SK-N-SH (cell line): ENCODE results near the gene STEAP1. TPM values are rescaled to one million over a fixed set of nuclear protein-coding genes. Genes with fewer than 3 reads are reported as not detected.

Experiments used
- CTCF ChIA-PET: fragments of 300-600, 350-600 bp; formaldehyde crosslinking; extraction: SDS; loops from one replicate; lab custom pipeline; 2021; lab: Yijun Ruan, JAX
- POLR2A ChIA-PET: fragments of 350-600 bp; sonication (Branson Sonifier 250); formaldehyde crosslinking; extraction: SDS; loops from one replicate; lab custom pipeline; 2020; ENCODE audit warnings: antibody characterized with exemption, inconsistent platforms; lab: Yijun Ruan, JAX
- DNase-seq: peaks from one replicate; pipeline ENCODE4 v3.0.0; 2012
- H2AFZ ChIP-seq: fragments of 200-600 bp; sonication (generic); 2 replicates; pipeline ENCODE4 v1.8.1; 2016; ENCODE audit warnings: antibody characterized with exemption, mild to moderate bottlenecking, low read depth
- H3F3A ChIP-seq: fragments of 200-600 bp; sonication (generic); replicated peaks from 2 replicates; pipeline ENCODE3; 2016; ENCODE audit warnings: antibody characterized with exemption, mild to moderate bottlenecking; ENCODE audit not compliant: insufficient read depth
- H3K27ac ChIP-seq, 2 experiments: fragments of 200-500 bp in 1 of 2; fragments of 200-600 bp in 1 of 2; sonication (Bioruptor generic) in 1 of 2; sonication (generic), shearing (Covaris generic) in 1 of 2; 2 replicates each; pipeline versions ENCODE4 v1.5.1 to v1.6.1; 2014 to 2016; ENCODE audit warnings: low read depth in 2 of 2, inconsistent platforms in 1 of 2, low read length in 1 of 2, mild to moderate bottlenecking in 1 of 2, mixed read lengths in 1 of 2
- H3K27me3 ChIP-seq: fragments of 200-600 bp; sonication (generic), shearing (Covaris generic); 2 replicates; pipeline ENCODE4 v1.6.1; 2016; ENCODE audit warnings: mixed run types; ENCODE audit not compliant: insufficient read depth
- H3K36me3 ChIP-seq, 2 experiments: fragments of 200-500 bp in 1 of 2; fragments of 200-600 bp in 1 of 2; sonication (Bioruptor generic) in 1 of 2; sonication (generic) in 1 of 2; replicated peaks in 1 of 2; 2 replicates each; pipeline versions ENCODE3 to v1.5.1; 2014 to 2016; ENCODE audit warnings: low read length in 1 of 2, mild to moderate bottlenecking in 1 of 2; ENCODE audit not compliant: insufficient read depth in 2 of 2, control insufficient read depth in 1 of 2
- H3K4me1 ChIP-seq, 2 experiments: fragments of 200-500 bp in 1 of 2; fragments of 200-600 bp in 1 of 2; sonication (Bioruptor generic) in 1 of 2; sonication (generic), shearing (Covaris generic) in 1 of 2; 2 replicates each; pipeline versions ENCODE4 v1.5.1 to v1.6.1; 2014 to 2016; ENCODE audit warnings: low read depth in 1 of 2, low read length in 1 of 2, mixed run types in 1 of 2; ENCODE audit not compliant: insufficient read depth in 2 of 2, control insufficient read depth in 1 of 2
- H3K4me2 ChIP-seq: fragments of 200-600 bp; sonication (generic), shearing (Covaris generic); 2 replicates; pipeline ENCODE4 v1.6.1; 2017; ENCODE audit warnings: mixed run types
- H3K4me3 ChIP-seq, 2 experiments: fragments of 200-500 bp in 1 of 2; fragments of 200-600 bp in 1 of 2; sonication (Bioruptor generic) in 1 of 2; sonication (generic), shearing (Covaris generic) in 1 of 2; 2 replicates each; pipeline versions ENCODE4 v1.5.1 to v1.8.1; 2014 to 2016; ENCODE audit warnings: low read depth in 2 of 2, inconsistent platforms in 1 of 2, low read length in 1 of 2, mild to moderate bottlenecking in 1 of 2, mixed read lengths in 1 of 2, moderate library complexity in 1 of 2
- H3K79me2 ChIP-seq: fragments of 200-600 bp; sonication (generic); 2 replicates; pipeline ENCODE4 v1.8.1; 2017; ENCODE audit warnings: mild to moderate bottlenecking; ENCODE audit not compliant: insufficient read depth
- H3K9ac ChIP-seq: fragments of 200-600 bp; sonication (generic); 2 replicates; pipeline ENCODE4 v1.6.1; 2017; ENCODE audit warnings: mixed run types
- H3K9me2 ChIP-seq: fragments of 200-600 bp; sonication (generic); 2 replicates; pipeline ENCODE4 v1.6.1; 2017; ENCODE audit warnings: mixed run types
- H3K9me3 ChIP-seq: fragments of 200-600 bp; sonication (generic); 2 replicates; pipeline ENCODE4 v1.6.1; 2017; ENCODE audit warnings: mixed run types, mild to moderate bottlenecking, moderate library complexity
- H4K20me1 ChIP-seq: fragments of 200-600 bp; sonication (generic); 2 replicates; pipeline ENCODE4 v1.6.1; 2017; ENCODE audit warnings: mild to moderate bottlenecking, mixed run types; ENCODE audit not compliant: insufficient read depth
- CTCF ChIP-seq: fragments of 200-600 bp; sonication (generic); IDR thresholded peaks from 2 replicates; pipeline ENCODE4 v1.6.1; 2017; ENCODE audit warnings: antibody characterized with exemption, mild to moderate bottlenecking, moderate library complexity
- ELF1 ChIP-seq: IDR thresholded peaks from 2 replicates; pipeline ENCODE4 v1.4.0; 2012
- EP300 ChIP-seq, 2 experiments: IDR thresholded peaks; 2 replicates each; pipeline versions ENCODE4 v1.4.0 to v1.6.1; 2012; ENCODE audit warnings: borderline replicate concordance in 1 of 2, low read depth in 1 of 2, low read length in 1 of 2
- FOSL2 ChIP-seq: IDR thresholded peaks from 2 replicates; pipeline ENCODE4 v1.4.0; 2012; ENCODE audit warnings: low read depth, mild to moderate bottlenecking, moderate library complexity, borderline replicate concordance
- FOXJ3 ChIP-seq: sonication (generic); formaldehyde crosslinking; IDR thresholded peaks from 2 replicates; pipeline ENCODE4 v1.5.1; 2020; ENCODE audit warnings: mild to moderate bottlenecking, missing genetic modification reagents
- GABPA ChIP-seq: IDR thresholded peaks from 2 replicates; pipeline ENCODE4 v1.4.0; 2012; ENCODE audit warnings: low read depth, mild to moderate bottlenecking
- JUND ChIP-seq: IDR thresholded peaks from 2 replicates; pipeline ENCODE4 v1.4.0; 2012
- NFIC ChIP-seq: IDR thresholded peaks from 2 replicates; pipeline ENCODE4 v1.4.0; 2012; ENCODE audit warnings: borderline replicate concordance
- PBX3 ChIP-seq: IDR thresholded peaks from 2 replicates; pipeline ENCODE4; 2012
- POLR2AphosphoS5 ChIP-seq: IDR thresholded peaks from 2 replicates; pipeline ENCODE4 v1.6.1; 2012; ENCODE audit warnings: low read depth, low read length
- RCOR1 ChIP-seq: fragments of 150-350 bp; IDR thresholded peaks from 2 replicates; pipeline ENCODE4 v1.6.1; 2017; ENCODE audit warnings: antibody characterized with exemption, low read length
- RFX5 ChIP-seq: IDR thresholded peaks from 2 replicates; pipeline ENCODE4 v1.6.1; 2012; ENCODE audit warnings: mild to moderate bottlenecking, improper control_type of control experiment, low read length
- RXRA ChIP-seq: IDR thresholded peaks from 2 replicates; pipeline ENCODE4 v1.4.0; 2012; ENCODE audit warnings: low read depth, mild to moderate bottlenecking, borderline replicate concordance
- SIN3A ChIP-seq: IDR thresholded peaks from 2 replicates; pipeline ENCODE4 v1.6.1; 2012; ENCODE audit warnings: low read depth, mild to moderate bottlenecking, low read length, moderate library complexity, borderline replicate concordance
- SMC3 ChIP-seq: IDR thresholded peaks from 2 replicates; pipeline ENCODE4 v1.6.1; 2012; ENCODE audit warnings: low read depth, low read length, improper control_type of control experiment
- TAF1 ChIP-seq: IDR thresholded peaks from 2 replicates; pipeline ENCODE4 v1.6.1; 2012; ENCODE audit warnings: low read depth, mild to moderate bottlenecking, low read length, moderate library complexity, borderline replicate concordance
- TCF12 ChIP-seq: IDR thresholded peaks from 2 replicates; pipeline ENCODE4 v1.4.0; 2012
- USF1 ChIP-seq: IDR thresholded peaks from 2 replicates; pipeline ENCODE4 v1.4.0; 2012; ENCODE audit warnings: low read depth, borderline replicate concordance
- WGBS: methylation state at CpG from one replicate; pipeline ENCODE4 v1.1.6; 2017; ENCODE audit warnings: low lambda C conversion rate; 5-methylcytosine and 5-hydroxymethylcytosine counted together
- polyA plus RNA-seq, 3 experiments: library from polyadenylated mRNA; depleted of rRNA; stranded (reverse); fragments of >200 nt; gene quantifications; 2 replicates each; pipeline ENCODE4 v1.2.3, GENCODE V29; 2012
- TF ChIP-seq, protein P1 (sequence below): IDR thresholded peaks from 2 replicates; pipeline ENCODE4 v1.4.0; 2012; ENCODE audit warnings: low read depth
- TF ChIP-seq, protein P2 (sequence below): IDR thresholded peaks from 2 replicates; pipeline ENCODE4 v1.6.1; 2012; ENCODE audit warnings: mild to moderate bottlenecking, low read depth, low read length, moderate library complexity

Gene STEAP1
- polyA plus RNA-seq, 1 of the 3 experiments (the other 2 are of a cell fraction), result 17.0 TPM

DNA sequence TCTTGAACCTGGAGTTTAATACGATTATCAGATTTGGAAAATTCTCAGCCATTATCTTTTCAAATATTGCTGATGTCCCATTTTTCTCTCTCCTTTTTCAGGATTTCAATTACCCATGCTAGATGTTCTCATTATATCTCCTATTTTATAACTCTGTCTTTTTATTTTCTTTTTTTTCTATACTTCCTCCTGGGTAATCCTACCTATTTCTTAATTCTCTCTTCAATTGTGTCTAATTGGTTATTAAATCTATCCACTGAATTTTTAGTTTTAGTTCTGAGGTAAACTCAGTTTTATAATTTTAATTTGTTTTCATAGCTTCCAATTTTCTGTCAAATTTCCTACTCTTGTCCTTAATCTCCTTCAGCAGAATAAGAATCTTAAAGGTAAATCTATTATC lies 15.6 kb downstream of the STEAP1 start:
- CTCF ChIA-PET, result interaction anchor here (1.6 kb wide), 1 partner anchor 42 kb away, joined by 3 read pairs; the partner anchor contains the start of gene STEAP2
- Histone ChIP-seq H3K4me3 (no peak overlapping the region), H3K27me3 (no peaks in the 10 kb centered on the region), H3K36me3 (peaks cover 0 to 10% of the 10 kb centered on the region in 2 experiments), H3K9me3 (peaks cover 22% of the 10 kb centered on the region), H3K27ac (no peak overlapping the region), H3K79me2 (no peaks in the 10 kb centered on the region), H3K9me2 (no peaks in the 10 kb centered on the region), H3K9ac (no peak overlapping the region), H3K4me2 (no peak overlapping the region), H4K20me1 (no peaks in the 10 kb centered on the region), H3F3A (no peaks in the 10 kb centered on the region), H2AFZ (no peak overlapping the region), H3K4me1 (no peaks in the 10 kb centered on the region)
- WGBS, result 63% methylated on average over 1 of the region's 1 CpG
- DNase-seq, result no peak
- TF ChIP-seq, protein P1, sequence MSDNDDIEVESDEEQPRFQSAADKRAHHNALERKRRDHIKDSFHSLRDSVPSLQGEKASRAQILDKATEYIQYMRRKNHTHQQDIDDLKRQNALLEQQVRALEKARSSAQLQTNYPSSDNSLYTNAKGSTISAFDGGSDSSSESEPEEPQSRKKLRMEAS, result no peak
- TF ChIP-seq CTCF (no peak), NFIC (no peak), RXRA (no peak), FOXJ3 (CRISPR knock-in tag) (no peak), RCOR1 (no peak), TCF12 (no peak), RFX5 (no peak), JUND (no peak), EP300 (IDR thresholded peaks at IDR 0.05; ENCODE audit: borderline replicate concordance in 1 of 2, low read depth in 1 of 2, low read length in 1 of 2) (no peak), USF1 (no peak), GABPA (no peak), SIN3A (no peak), SMC3 (no peak), POLR2AphosphoS5 (no peak), TAF1 (no peak), PBX3 (no peak), ELF1 (no peak), FOSL2 (no peak)
- TF ChIP-seq, protein P2, sequence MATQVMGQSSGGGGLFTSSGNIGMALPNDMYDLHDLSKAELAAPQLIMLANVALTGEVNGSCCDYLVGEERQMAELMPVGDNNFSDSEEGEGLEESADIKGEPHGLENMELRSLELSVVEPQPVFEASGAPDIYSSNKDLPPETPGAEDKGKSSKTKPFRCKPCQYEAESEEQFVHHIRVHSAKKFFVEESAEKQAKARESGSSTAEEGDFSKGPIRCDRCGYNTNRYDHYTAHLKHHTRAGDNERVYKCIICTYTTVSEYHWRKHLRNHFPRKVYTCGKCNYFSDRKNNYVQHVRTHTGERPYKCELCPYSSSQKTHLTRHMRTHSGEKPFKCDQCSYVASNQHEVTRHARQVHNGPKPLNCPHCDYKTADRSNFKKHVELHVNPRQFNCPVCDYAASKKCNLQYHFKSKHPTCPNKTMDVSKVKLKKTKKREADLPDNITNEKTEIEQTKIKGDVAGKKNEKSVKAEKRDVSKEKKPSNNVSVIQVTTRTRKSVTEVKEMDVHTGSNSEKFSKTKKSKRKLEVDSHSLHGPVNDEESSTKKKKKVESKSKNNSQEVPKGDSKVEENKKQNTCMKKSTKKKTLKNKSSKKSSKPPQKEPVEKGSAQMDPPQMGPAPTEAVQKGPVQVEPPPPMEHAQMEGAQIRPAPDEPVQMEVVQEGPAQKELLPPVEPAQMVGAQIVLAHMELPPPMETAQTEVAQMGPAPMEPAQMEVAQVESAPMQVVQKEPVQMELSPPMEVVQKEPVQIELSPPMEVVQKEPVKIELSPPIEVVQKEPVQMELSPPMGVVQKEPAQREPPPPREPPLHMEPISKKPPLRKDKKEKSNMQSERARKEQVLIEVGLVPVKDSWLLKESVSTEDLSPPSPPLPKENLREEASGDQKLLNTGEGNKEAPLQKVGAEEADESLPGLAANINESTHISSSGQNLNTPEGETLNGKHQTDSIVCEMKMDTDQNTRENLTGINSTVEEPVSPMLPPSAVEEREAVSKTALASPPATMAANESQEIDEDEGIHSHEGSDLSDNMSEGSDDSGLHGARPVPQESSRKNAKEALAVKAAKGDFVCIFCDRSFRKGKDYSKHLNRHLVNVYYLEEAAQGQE, result no peak
- POLR2A ChIA-PET, result no interaction called here
